Adrenal gland (tissue), 12 donors: Measurements from ENCODE around the gene C13orf46. TPM values are rescaled to one million over a fixed set of nuclear protein-coding genes. Genes with fewer than 3 reads are reported as not detected.

Source experiments
- DNase-seq, 7 donors: peaks; one replicate each; pipeline ENCODE4 v3.0.0-alpha.2; 2019 to 2020
- H3K27ac ChIP-seq, 5 donors: fragments of 200-600 bp; sonication (generic) in 4 of 5; 1 replicate in 3 of 5; 2 replicates in 2 of 5; pipeline versions ENCODE4 v1.5.1 to v1.8.0; 2016 to 2020; ENCODE audit warnings: mild to moderate bottlenecking in 1 of 5
- H3K27me3 ChIP-seq: fragments of 200-600 bp; 2 replicates; pipeline ENCODE4 v1.8.0; 2021
- H3K36me3 ChIP-seq, 2 donors: fragments of 200-600 bp; replicated peaks in 1 of 2; 1 replicate in 1 of 2; 2 replicates in 1 of 2; pipeline versions ENCODE4 v1.5.1 to v1.8.0; 2018 to 2022
- H3K4me1 ChIP-seq, 2 donors: fragments of 200-600 bp; replicated peaks in 1 of 2; 1 replicate in 1 of 2; 2 replicates in 1 of 2; pipeline versions ENCODE4 v1.5.1 to v1.8.0; 2018 to 2021
- H3K4me3 ChIP-seq, 4 donors: fragments of 200-600 bp; sonication (generic) in 3 of 4; one replicate each; pipeline ENCODE4 v1.5.1; 2016 to 2018
- H3K9me3 ChIP-seq, 3 donors: fragments of 200-600 bp; sonication (generic) in 1 of 3; replicated peaks in 1 of 3; 1 replicate in 2 of 3; 2 replicates in 1 of 3; pipeline versions ENCODE4 v1.5.1 to v1.8.0; 2016 to 2021
- POLR2A ChIP-seq, 2 donors: fragments of 450-650 bp; IDR thresholded peaks; one replicate each; pipeline ENCODE4 v1.6.1; 2017; ENCODE audit warnings: antibody characterized with exemption in 2 of 2, mild to moderate bottlenecking in 2 of 2, moderate library complexity in 1 of 2
- WGBS, 4 donors: extraction: QIAGEN DNeasy Blood & Tissue Kit in 2 of 4; methylation state at CpG; one replicate each; pipeline versions ENCODE4 v1.1.5 to v1.1.7; 2013 to 2017; 5-methylcytosine and 5-hydroxymethylcytosine counted together
- intact Hi-C, 2 donors: fragments of 100-400 bp; cut with DNase I; formaldehyde crosslinking; loops; one replicate each; pipeline versions ENCODE4 v1.14.1 to v1.15.0; 2022 to 2023
- polyA plus RNA-seq, 3 donors: library from polyadenylated mRNA; stranded (reverse); fragments of 200-250 nt in 2 of 3; fragments of 350-450 nt in 1 of 3; fragmentation: Illumina TruSeq in 1 of 3; extraction: RNeasy Lipid Tissue Mini Kit (QIAGEN cat#74804) in 1 of 3; gene quantifications; one replicate each; pipeline ENCODE4 v1.2.3, GENCODE V29; 2013 to 2014
- total RNA-seq, 9 donors: library from RNA; depleted of rRNA in 4 of 9; stranded (reverse); fragments of >200 nt in 4 of 9; fragments of 120-200 nt in 1 of 9; fragmentation: NEBNext Ultra II Directional in 1 of 9; extraction: Animal tissue kit (Norgen Biotek cat#: 25700) in 1 of 9; gene quantifications; one replicate each; pipeline versions ENCODE4 v1.1.0 to v1.2.4, GENCODE V29; 2013 to 2023
- TF ChIP-seq, protein P1 (sequence below), 6 experiments: fragments of 450-650 bp in 4 of 6; fragments of 200-600 bp in 2 of 6; sonication (generic) in 1 of 6; IDR thresholded peaks; 1 replicate in 5 of 6; 2 replicates in 1 of 6; pipeline versions ENCODE4 v1.5.1 to v1.8.0; 2016 to 2021; ENCODE audit warnings: antibody characterized with exemption in 6 of 6, mild to moderate bottlenecking in 2 of 6, moderate library complexity in 1 of 6
- donor health status: healthy with polysubstance abuse.
- donor health status: Bipolar disorder and iron deficiency.
- donor health status: DM: yes; HTN: yes; CAD: no.
- donor health status: DM: no; HTN: no; CAD: no.
- donor health status: DM: no; HTN: no; CAD: no.
- donor health status: DM: yes; HTN: yes; CAD: no.

C13orf46 gene
- total and polyA plus RNA-seq, 12 donors, result 0.06 to 0.88 (median 0.19) TPM; not detected in 3

- Histone ChIP-seq H3K4me3 (no peak overlapping the region), H3K4me1 (peaks cover 0 to 3% of the 10 kb centered on the region in 2 donors), H3K27ac (no peak overlapping the region), H3K9me3 (no peaks in the 10 kb centered on the region), H3K36me3 (no peaks in the 10 kb centered on the region), H3K27me3 (no peaks in the 10 kb centered on the region)
- no peak for TF ChIP-seq POLR2A (IDR thresholded peaks at IDR 0.05)
- TF ChIP-seq, protein P1, sequence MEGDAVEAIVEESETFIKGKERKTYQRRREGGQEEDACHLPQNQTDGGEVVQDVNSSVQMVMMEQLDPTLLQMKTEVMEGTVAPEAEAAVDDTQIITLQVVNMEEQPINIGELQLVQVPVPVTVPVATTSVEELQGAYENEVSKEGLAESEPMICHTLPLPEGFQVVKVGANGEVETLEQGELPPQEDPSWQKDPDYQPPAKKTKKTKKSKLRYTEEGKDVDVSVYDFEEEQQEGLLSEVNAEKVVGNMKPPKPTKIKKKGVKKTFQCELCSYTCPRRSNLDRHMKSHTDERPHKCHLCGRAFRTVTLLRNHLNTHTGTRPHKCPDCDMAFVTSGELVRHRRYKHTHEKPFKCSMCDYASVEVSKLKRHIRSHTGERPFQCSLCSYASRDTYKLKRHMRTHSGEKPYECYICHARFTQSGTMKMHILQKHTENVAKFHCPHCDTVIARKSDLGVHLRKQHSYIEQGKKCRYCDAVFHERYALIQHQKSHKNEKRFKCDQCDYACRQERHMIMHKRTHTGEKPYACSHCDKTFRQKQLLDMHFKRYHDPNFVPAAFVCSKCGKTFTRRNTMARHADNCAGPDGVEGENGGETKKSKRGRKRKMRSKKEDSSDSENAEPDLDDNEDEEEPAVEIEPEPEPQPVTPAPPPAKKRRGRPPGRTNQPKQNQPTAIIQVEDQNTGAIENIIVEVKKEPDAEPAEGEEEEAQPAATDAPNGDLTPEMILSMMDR (IDR thresholded peaks at IDR 0.05), result no peak
- whole genome bisulfite sequencing, 4 donors, result 86 to 92% (median 91%) methylated on average over 15 to 26 of the region's 26 CpGs
- intact Hi-C loops, result loop anchor here (5.0 kb wide), 1 partner anchor 129 kb away; no protein-coding TSS in a partner anchor
- DNase-seq, result no peak
These were observed 27.9 kb downstream of the C13orf46 start for GRCh38 chr13:113945857-113946408.

GRCh38 chr13:113943821-113944565 lies 29.9 kb downstream of the C13orf46 start:
- Histone ChIP-seq H3K27ac (no peak overlapping the region), H3K4me3 (no peak overlapping the region), H3K4me1 (no peaks in the 10 kb centered on the region), H3K9me3 (no peaks in the 10 kb centered on the region), H3K36me3 (no peaks in the 10 kb centered on the region), H3K27me3 (no peaks in the 10 kb centered on the region)
- intact Hi-C loops, result no loop called here
- 85 to 91% (median 88%) methylated on average over 17 to 19 of the region's 19 CpGs for WGBS, 4 donors
- TF ChIP-seq POLR2A (IDR thresholded peaks at IDR 0.05), result no peak
- TF ChIP-seq, protein P1 (IDR thresholded peaks at IDR 0.05), result no peak
- no peak for DNase-seq

DNA sequence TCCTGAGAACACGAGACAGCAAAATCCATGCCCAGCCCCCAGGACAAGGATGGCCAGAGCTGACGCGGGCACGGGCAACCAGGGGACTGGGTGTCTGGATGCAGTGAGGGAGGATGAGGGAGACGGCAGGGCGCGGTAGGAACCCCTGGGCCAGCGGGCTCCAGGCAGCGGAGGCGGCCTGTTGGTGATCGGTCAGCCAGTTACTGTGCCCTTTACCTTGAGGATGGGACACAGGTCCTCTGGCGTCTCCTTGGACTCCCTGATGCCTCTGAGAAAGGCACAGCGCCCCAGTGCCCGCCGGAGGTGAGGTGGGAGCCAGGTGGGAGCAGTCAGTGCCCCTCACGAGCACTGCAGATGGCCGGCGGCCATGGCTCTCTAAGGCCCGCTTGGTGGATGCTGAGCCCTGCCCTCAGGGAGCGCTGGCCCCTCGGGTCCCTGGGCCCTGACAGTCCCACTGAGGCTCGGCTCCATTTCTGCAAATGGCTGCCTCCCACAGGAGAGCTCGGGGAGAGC lies 31.2 kb downstream of the C13orf46 start:
- DNase-seq, result no peak
- 85 to 93% (median 90%) methylated on average over 14 to 23 of the region's 23 CpGs for WGBS, 4 donors

More for the DNA sequence above, 31.2 kb downstream of the C13orf46 start:
- Histone ChIP-seq H3K36me3 (no peaks in the 10 kb centered on the region), H3K4me3 (no peak overlapping the region), H3K9me3 (no peaks in the 10 kb centered on the region), H3K27me3 (no peaks in the 10 kb centered on the region), H3K4me1 (no peaks in the 10 kb centered on the region), H3K27ac (no peak overlapping the region)
- TF ChIP-seq POLR2A (IDR thresholded peaks at IDR 0.05), result no peak
- TF ChIP-seq, protein P1 (IDR thresholded peaks at IDR 0.05), result no peak
- intact Hi-C loops, result no loop called here
